OCI-LY1 (cell line): ENCODE measurements around the gene STK38L.

Source experiments
- H2AFZ ChIP-seq: fragments of 200-600 bp; sonication (generic), shearing (Covaris generic); 2 replicates; pipeline ENCODE4 v1.6.0; 2014; ENCODE audit warnings: antibody characterized with exemption, mild to moderate bottlenecking, low read length
- H3F3A ChIP-seq: fragments of 200-600 bp; sonication (generic), shearing (Covaris generic); 2 replicates; pipeline ENCODE4 v1.6.0; 2014; ENCODE audit warnings: mild to moderate bottlenecking, antibody characterized with exemption, low read length, moderate library complexity; ENCODE audit not compliant: insufficient read depth
- H3K27ac ChIP-seq: fragments of 200-600 bp; sonication (generic); 2 replicates; pipeline ENCODE4 v1.5.1; 2014; ENCODE audit warnings: low read length, mixed run types, mild to moderate bottlenecking, low read depth; ENCODE audit not compliant: poor library complexity, severe bottlenecking
- H3K27me3 ChIP-seq: fragments of 200-600 bp; sonication (generic); 2 replicates; pipeline ENCODE4 v1.6.0; 2014; ENCODE audit warnings: antibody characterized with exemption, mild to moderate bottlenecking, low read length, moderate library complexity; ENCODE audit not compliant: insufficient read depth
- H3K36me3 ChIP-seq: fragments of 200-600 bp; sonication (generic); 2 replicates; pipeline ENCODE4 v1.6.1; 2014; ENCODE audit warnings: mild to moderate bottlenecking, antibody characterized with exemption, low read length, moderate library complexity, mixed read lengths; ENCODE audit not compliant: insufficient read depth
- H3K4me1 ChIP-seq: fragments of 200-600 bp; sonication (generic); 2 replicates; pipeline ENCODE4 v1.5.1; 2014; ENCODE audit warnings: mild to moderate bottlenecking, low read length, moderate library complexity; ENCODE audit not compliant: insufficient read depth, severe bottlenecking
- H3K4me2 ChIP-seq: fragments of 200-600 bp; sonication (generic), shearing (Covaris generic); 2 replicates; pipeline ENCODE4 v1.6.1; 2014; ENCODE audit warnings: low read length
- H3K4me3 ChIP-seq: fragments of 200-600 bp; sonication (generic); 2 replicates; pipeline ENCODE4 v1.5.1; 2014; ENCODE audit warnings: low read length, low read depth, mild to moderate bottlenecking, mixed read lengths; ENCODE audit not compliant: poor library complexity, severe bottlenecking
- H3K79me2 ChIP-seq: fragments of 200-600 bp; shearing (Covaris generic); 2 replicates; pipeline ENCODE4 v1.6.1; 2016; ENCODE audit warnings: mixed run types, low read length, mixed read lengths; ENCODE audit not compliant: insufficient read depth
- H3K9ac ChIP-seq: fragments of 200-600 bp; sonication (generic), shearing (Covaris generic); 2 replicates; pipeline ENCODE4 v1.6.1; 2014; ENCODE audit warnings: mild to moderate bottlenecking, low read length, mixed read lengths
- H3K9me2 ChIP-seq: fragments of 200-600 bp; sonication (generic), shearing (Covaris generic); 2 replicates; pipeline ENCODE4 v1.6.1; 2014; ENCODE audit warnings: low read depth, mild to moderate bottlenecking, low read length, mixed read lengths
- H3K9me3 ChIP-seq: fragments of 200-600 bp; shearing (Covaris generic); 2 replicates; pipeline ENCODE4 v1.6.1; 2014; ENCODE audit warnings: low read length, mixed read lengths
- H4K20me1 ChIP-seq: fragments of 200-600 bp; sonication (generic), shearing (Covaris generic); 2 replicates; pipeline ENCODE4 v1.6.0; 2016; ENCODE audit warnings: mild to moderate bottlenecking, low read length; ENCODE audit not compliant: insufficient read depth
- CTCF ChIP-seq: fragments of 200-600 bp; sonication (generic), shearing (Covaris generic); IDR thresholded peaks from 2 replicates; pipeline ENCODE4 v1.5.1; 2017; ENCODE audit warnings: mild to moderate bottlenecking, antibody characterized with exemption, low read length, moderate library complexity, mixed read lengths
- EZH2 ChIP-seq: fragments of 200-600 bp; sonication (generic), shearing (Covaris generic); IDR thresholded peaks from 2 replicates; pipeline ENCODE4 v1.8.0; 2017; ENCODE audit warnings: borderline replicate concordance, mixed run types, mild to moderate bottlenecking, antibody characterized with exemption, low read length, moderate library complexity, mixed read lengths

Gene STK38L

GRCh38 chr12:27243804-27244688 is at the start of gene STK38L:
TSS of gene STK38L (plus strand) at chr12:27244286. CDS start at chr12:27297721, 53,435 bp downstream.
- TF ChIP-seq EZH2: no peak
- peak; percentile 11; the same call in 1 of the 2 replicates for TF ChIP-seq CTCF
- peak within 1 kb of the TSS; percentile 72 for H2AFZ ChIP-seq
- peak within 1 kb of the TSS; percentile 80 for H3K4me3 ChIP-seq
- no peaks in the 10 kb centered on the region for H3K27me3 ChIP-seq
- no peaks in the 10 kb centered on the region for H3F3A ChIP-seq
- H4K20me1 ChIP-seq: no peaks in the 10 kb centered on the region
- no peaks in the 10 kb centered on the region for H3K9me2 ChIP-seq
- H3K79me2 ChIP-seq: peaks cover 12% of the 10 kb centered on the region
- no peaks in the 10 kb centered on the region for H3K36me3 ChIP-seq
- H3K4me2 ChIP-seq: peak within 1 kb of the TSS; percentile 87
- H3K9ac ChIP-seq: peak within 1 kb of the TSS; percentile 88
- H3K9me3 ChIP-seq: no peaks in the 10 kb centered on the region
- peaks cover 25% of the 10 kb centered on the region for H3K4me1 ChIP-seq
- peak within 1 kb of the TSS; percentile 16 for H3K27ac ChIP-seq

- no peaks in the 10 kb centered on the region for H3K9me2 ChIP-seq
- no peak overlapping the region for H3K4me3 ChIP-seq
- H3K9ac ChIP-seq: no peak overlapping the region
- no peak overlapping the region for H3K27ac ChIP-seq
- no peaks in the 10 kb centered on the region for H3K9me3 ChIP-seq
- no peaks in the 10 kb centered on the region for H3K36me3 ChIP-seq
- no peaks in the 10 kb centered on the region for H3K79me2 ChIP-seq
- no peaks in the 10 kb centered on the region for H3K4me1 ChIP-seq
- H3K4me2 ChIP-seq: no peak overlapping the region
- H4K20me1 ChIP-seq: no peaks in the 10 kb centered on the region
- TF ChIP-seq CTCF: no peak
- no peak for TF ChIP-seq EZH2
- H3F3A ChIP-seq: no peaks in the 10 kb centered on the region
- H2AFZ ChIP-seq: no peak overlapping the region
- no peaks in the 10 kb centered on the region for H3K27me3 ChIP-seq
These were observed 49.4 kb upstream of the STK38L start for GRCh38 chr12:27194644-27195043.

GRCh38 chr12:27198036-27198435 is 46.0 kb upstream of the STK38L start:
- Histone ChIP-seq H3K9me3 (no peaks in the 10 kb centered on the region), H3K4me2 (no peak overlapping the region), H3K27ac (no peak overlapping the region), H2AFZ (no peak overlapping the region), H3K27me3 (no peaks in the 10 kb centered on the region), H3K36me3 (no peaks in the 10 kb centered on the region), H3K4me1 (no peaks in the 10 kb centered on the region), H3F3A (no peaks in the 10 kb centered on the region), H3K9ac (no peak overlapping the region), H3K9me2 (no peaks in the 10 kb centered on the region), H4K20me1 (no peaks in the 10 kb centered on the region), H3K79me2 (no peaks in the 10 kb centered on the region), H3K4me3 (no peak overlapping the region)
- no peak for TF ChIP-seq CTCF
- TF ChIP-seq EZH2: no peak
